Activated naive CD4-positive, alpha-beta T cell treated with anti-CD3 and anti-CD28 coated beads, Interleukin-2, amount 50 U/mL, for 72 hours (primary cell): ENCODE data around the gene DHX36. TPM values are rescaled to one million over a fixed set of nuclear protein-coding genes. Genes with fewer than 3 reads are reported as not detected.

Source experiments
- ATAC-seq, 2 donors: fragments of 150-1000 bp; cut with Tn5 transposase; 2 replicates each; pipeline ENCODE4 v1.10.0; 2021; ENCODE audit warnings: mild to moderate bottlenecking in 2 of 2, moderate library complexity in 2 of 2
- DNase-seq, 2 donors: peaks; one replicate each; pipeline ENCODE4 v3.0.0; 2021 to 2022; ENCODE audit warnings: low spot score in 2 of 2
- H3K27ac Mint-ChIP-seq, 2 donors: one replicate each; pipeline ENCODE4 v1.8.0; 2022; ENCODE audit warnings: mild to moderate bottlenecking in 2 of 2, mixed read lengths in 2 of 2
- H3K36me3 Mint-ChIP-seq, 2 donors: one replicate each; pipeline ENCODE4 v1.8.0; 2022; ENCODE audit warnings: mixed read lengths in 2 of 2
- H3K9me3 Mint-ChIP-seq, 2 donors: one replicate each; pipeline ENCODE4 v1.8.0; 2022; ENCODE audit warnings: mixed read lengths in 2 of 2
- total RNA-seq, 2 donors: library from RNA; stranded (reverse); gene quantifications; one replicate each; pipeline ENCODE4 v1.2.3, GENCODE V29; 2022

Gene DHX36
- total RNA-seq, 2 donors from 2014 or later, result 67.3 to 85.5 TPM

DNA sequence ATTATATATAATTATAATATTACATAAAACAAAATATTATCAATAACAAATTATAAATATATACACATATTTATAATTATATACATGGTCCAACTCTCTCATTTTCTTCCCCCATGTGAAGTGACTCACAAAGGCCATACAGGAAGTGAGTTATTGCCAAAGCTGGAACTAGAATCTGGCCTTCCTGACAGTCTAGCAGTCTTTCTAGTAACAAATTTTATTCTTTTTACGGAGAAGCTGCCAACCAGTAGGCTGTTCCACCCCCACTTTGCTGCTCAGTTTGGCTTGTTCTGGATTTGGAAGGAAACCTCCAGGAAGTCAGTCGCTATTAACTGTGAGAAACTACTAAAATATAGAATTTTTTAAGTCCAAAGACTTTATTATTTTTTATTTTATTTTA lies 79.6 kb downstream of the DHX36 start:
- no peak for ATAC-seq

DNA sequence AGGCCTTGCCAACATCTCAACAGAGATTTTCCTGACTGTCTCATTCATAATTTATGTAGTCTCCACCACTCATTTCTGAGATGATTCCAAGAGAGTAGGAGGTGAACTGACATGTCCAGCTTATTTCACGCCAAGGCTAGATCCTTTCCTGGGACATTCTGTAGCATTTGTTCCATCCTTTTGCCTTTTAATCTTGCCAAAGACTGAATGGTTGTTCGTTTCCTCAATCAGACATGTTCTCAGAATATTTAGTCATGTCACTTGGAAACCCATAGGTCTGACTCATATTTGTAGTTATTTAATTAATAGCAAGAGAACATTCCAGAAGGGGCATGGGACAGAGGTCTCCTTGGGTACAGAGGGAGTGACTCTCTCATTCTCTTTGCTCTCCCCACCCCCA lies 80.9 kb downstream of the DHX36 start:
- ATAC-seq (no peak), DNase-seq (no peak)
- H3K9me3 Mint-ChIP-seq, result peaks cover 4 to 5% of the 10 kb centered on the region in 2 donors
- peaks cover 8 to 11% of the 10 kb centered on the region in 2 donors for H3K36me3 Mint-ChIP-seq
- H3K27ac Mint-ChIP-seq, result no peak overlapping the region

More for the DNA sequence above, 79.6 kb downstream of the DHX36 start:
- no peak overlapping the region for H3K27ac Mint-ChIP-seq
- DNase-seq, result no peak
- H3K9me3 Mint-ChIP-seq, result peaks cover 4 to 5% of the 10 kb centered on the region in 2 donors
- peaks cover 8 to 11% of the 10 kb centered on the region in 2 donors for H3K36me3 Mint-ChIP-seq

DNA sequence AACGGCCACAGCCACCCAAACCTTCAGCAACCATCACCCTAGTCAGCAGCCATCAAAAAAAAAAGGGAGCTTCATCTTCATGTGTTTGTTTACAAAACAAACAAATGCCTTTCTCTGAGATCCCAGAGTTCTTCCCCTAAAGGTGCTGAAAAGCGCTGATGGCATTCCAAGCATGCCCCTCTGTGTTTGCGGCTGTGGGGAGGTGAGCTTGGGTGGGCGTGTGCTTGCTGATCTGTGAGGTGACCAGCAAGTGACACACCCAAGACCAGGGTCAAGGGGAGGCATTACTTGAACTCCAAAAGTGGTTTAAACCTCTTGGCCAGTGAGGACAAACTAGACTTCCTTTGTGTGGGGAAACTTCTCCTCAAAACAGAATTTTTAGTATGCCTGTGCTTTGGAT lies 81.5 kb downstream of the DHX36 start:
- ATAC-seq (no peak), DNase-seq (no peak)
- Mint-ChIP-seq H3K9me3 (peaks cover 4 to 5% of the 10 kb centered on the region in 2 donors), H3K36me3 (peaks cover 8 to 11% of the 10 kb centered on the region in 2 donors), H3K27ac (no peak overlapping the region)

DNA sequence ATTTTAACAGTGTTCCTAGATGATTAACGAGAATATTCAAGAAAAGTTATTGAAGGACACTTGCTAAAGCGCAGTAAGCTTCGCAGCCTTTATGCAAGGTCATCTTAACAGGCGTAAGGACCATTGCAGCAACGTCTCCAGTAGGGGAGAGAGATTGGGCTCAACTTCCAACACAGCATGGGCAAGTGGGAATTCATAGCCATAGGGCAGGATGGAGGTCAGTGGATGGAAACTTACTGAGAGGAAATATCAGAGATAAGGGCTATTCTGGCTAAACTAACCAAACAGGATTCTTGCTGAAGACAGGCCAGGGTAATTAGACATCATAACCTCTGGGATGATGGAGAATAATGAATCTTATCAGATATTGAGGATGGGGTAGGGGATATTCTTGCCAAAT lies 82.8 kb downstream of the DHX36 start:
- DNase-seq (no peak), ATAC-seq (no peak)
- Mint-ChIP-seq H3K36me3 (peaks cover 0 to 4% of the 10 kb centered on the region in 2 donors), H3K27ac (no peak overlapping the region), H3K9me3 (peaks cover 0 to 5% of the 10 kb centered on the region in 2 donors)

DNA sequence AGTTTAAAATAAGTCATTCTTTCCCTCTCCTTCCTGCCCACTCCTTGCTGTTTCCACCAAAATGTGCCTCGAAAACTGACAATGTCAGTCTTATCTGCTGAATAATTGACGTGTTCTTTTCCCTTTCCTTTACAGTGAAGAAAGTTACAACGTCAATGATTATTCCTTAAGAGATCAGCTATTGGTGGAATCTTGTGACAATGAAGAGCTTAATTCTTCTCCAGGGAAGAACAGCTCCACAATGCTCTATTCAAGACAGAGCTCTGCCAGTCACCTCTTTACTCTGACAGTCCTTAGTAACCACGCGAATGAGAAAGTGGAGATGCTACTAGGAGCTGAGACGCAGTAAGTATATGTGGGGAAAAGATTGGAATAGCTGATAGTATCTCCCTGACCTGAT lies 84.1 kb downstream of the DHX36 start:
- ATAC-seq (no peak), DNase-seq (no peak)
- H3K9me3 Mint-ChIP-seq, result no peaks in the 10 kb centered on the region
- H3K27ac Mint-ChIP-seq, result no peak overlapping the region
- H3K36me3 Mint-ChIP-seq, result no peaks in the 10 kb centered on the region

DNA sequence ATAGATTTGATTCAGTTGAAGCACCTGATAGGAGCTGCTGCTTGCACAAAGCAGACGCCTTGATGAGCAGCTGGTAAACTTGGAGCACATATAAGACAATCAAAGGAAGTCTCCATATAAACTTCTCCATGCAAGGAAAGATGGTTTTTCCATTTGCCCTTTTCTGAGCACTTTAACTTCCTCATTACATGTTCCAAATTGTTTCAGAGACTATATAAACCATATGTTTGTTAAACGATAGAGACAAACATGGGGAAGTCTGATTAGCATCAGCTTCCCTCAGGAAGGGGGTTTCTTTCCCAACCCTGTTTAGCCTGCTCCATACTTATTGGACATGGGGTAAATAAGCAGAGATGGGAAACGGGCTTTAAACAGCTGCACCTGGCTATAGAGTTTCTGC lies 88.0 kb downstream of the DHX36 start:
- Mint-ChIP-seq H3K36me3 (no peaks in the 10 kb centered on the region), H3K27ac (no peak overlapping the region), H3K9me3 (no peaks in the 10 kb centered on the region)
- ATAC-seq (no peak), DNase-seq (no peak)

DNA sequence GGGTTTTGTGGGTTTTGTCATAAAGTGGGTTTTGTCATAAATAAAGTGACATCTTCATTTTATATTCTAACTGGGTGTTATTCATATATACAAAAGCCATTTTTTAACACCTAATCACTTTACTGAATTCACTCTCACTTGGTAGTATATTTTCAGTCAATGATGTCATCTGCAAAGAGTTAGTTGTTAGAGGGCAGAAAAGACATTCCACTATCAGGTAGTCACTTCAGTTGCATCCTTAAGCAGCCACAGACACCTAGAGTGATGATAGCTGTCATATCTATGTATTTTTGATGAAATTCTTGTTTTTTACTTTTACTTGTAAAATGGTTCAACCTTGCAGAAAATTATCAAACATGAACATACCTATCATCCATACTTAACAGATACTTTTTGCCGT lies 89.0 kb downstream of the DHX36 start:
- no peaks in the 10 kb centered on the region for H3K9me3 Mint-ChIP-seq
- ATAC-seq, result no peak
- H3K36me3 Mint-ChIP-seq, result no peaks in the 10 kb centered on the region
- DNase-seq, result no peak
- no peak overlapping the region for H3K27ac Mint-ChIP-seq

DNA sequence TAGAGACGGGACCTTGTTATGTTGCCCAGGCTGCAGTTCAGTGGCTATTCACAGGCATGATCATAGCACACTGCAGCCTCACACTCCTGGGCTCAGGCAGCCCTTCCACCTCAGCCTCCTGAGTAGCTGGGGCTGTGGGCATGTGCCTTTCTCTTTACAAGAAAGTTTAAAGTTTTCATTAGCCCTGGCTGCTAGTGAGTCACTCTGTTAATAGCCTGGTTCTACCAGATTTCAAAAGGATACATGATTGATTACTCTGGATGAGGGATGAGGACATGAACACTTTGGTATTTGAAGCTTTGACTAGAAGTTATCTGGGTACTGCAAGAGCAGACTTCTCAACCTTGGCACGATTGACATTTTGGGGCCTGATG lies 95.1 kb downstream of the DHX36 start:
- no peak for DNase-seq
- H3K9me3 Mint-ChIP-seq, result no peaks in the 10 kb centered on the region
- H3K36me3 Mint-ChIP-seq, result no peaks in the 10 kb centered on the region
- H3K27ac Mint-ChIP-seq, result no peak overlapping the region
- ATAC-seq, result no peak

DNA sequence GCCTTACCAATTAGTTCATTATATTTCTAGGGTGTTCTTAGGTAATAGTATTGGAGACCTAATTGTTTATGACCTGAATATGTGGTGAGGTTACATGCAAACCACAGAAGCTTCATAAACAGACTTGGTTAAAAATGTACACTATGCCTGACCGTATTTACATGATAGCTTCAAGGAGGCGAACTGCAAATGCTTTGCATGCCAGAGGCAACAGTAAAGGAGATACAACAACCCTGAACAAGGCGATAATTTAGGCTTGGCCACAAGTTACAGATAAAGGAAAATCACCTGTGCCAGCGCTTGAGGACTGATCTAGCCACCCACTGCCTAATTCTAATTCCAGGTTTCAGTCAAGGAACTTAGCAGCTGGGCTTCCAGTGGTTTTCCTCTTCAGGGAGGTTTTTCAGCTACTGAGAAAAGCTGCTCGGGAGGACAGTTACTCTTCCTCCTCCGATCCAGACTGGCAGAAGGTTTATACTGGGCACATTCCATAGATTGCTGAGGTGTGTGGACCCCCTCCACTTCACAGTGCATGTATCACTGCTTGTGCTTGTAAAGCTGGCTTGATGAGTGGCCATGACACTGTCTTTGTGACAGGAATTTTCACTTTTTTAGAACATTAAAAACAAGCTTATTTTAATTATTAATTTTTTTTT lies 95.6 kb downstream of the DHX36 start:
- Mint-ChIP-seq H3K36me3 (no peaks in the 10 kb centered on the region), H3K9me3 (no peaks in the 10 kb centered on the region), H3K27ac (no peak overlapping the region)
- DNase-seq (no peak), ATAC-seq (no peak)

DNA sequence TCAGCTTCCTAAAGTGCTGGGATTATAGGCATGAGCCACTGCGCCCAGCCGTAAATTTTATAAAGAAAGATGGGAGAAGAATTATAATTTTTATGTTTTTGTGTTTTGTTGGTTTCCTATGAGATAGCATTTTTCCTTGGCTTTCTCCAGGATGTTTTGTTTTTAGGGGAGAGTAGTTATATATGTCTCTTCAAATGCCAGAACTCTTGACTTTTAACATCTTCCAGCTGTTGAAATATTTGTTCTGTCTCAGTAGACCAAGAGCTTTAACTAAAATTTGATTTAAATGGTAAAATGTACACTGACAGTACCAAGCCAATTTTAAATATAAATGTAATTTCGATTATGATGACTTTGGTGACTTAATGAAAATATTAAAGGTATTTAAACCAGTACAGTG lies 96.8 kb downstream of the DHX36 start:
- H3K36me3 Mint-ChIP-seq, result no peaks in the 10 kb centered on the region

DNA sequence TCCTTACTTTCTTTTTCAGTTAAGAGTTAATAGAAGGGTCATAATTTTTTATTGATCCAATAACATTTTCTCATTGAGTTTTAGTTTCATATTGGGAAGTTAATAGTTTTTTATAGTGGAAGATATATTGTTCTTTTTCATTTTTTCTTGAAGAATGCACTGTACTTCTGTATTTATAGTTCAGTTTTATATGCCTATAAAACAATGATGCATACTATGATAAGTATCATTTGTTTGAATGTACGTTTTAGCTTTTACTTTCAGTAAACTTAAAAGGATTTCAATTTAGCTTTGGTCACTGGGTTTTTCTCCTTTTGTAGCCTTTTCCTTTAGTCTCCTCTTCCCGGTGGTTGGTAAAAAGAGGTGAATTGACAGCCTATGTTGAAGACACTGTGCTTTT lies 98.8 kb downstream of the DHX36 start:
- no peaks in the 10 kb centered on the region for H3K36me3 Mint-ChIP-seq
- no peak overlapping the region for H3K27ac Mint-ChIP-seq
- DNase-seq, result no peak
- H3K9me3 Mint-ChIP-seq, result no peaks in the 10 kb centered on the region
- ATAC-seq, result no peak

More for the DNA sequence above, 96.8 kb downstream of the DHX36 start:
- DNase-seq (no peak), ATAC-seq (no peak)
- Mint-ChIP-seq H3K27ac (no peak overlapping the region), H3K9me3 (no peaks in the 10 kb centered on the region)

DNA sequence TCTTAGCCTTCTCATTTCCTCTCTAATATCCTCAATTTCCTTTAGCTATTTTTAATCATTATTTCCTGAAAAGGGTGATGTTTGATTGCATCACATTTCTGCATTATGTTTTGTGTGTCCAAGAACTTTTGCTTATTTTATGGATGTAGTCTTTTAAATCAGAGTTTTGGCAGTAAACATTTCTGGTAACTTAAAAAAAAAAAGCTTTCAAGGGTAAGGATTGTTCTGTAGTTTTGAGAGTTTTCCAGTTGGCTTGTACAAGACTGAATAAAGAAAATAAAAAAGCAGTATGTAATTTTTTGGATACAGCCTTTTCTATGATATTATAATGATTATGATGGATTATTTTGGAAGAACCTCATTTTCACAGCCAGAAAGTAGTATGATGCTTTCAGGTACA lies 99.4 kb downstream of the DHX36 start:
- Mint-ChIP-seq H3K9me3 (no peaks in the 10 kb centered on the region), H3K36me3 (no peaks in the 10 kb centered on the region), H3K27ac (no peak overlapping the region)
- no peak for ATAC-seq
- no peak for DNase-seq

DNA sequence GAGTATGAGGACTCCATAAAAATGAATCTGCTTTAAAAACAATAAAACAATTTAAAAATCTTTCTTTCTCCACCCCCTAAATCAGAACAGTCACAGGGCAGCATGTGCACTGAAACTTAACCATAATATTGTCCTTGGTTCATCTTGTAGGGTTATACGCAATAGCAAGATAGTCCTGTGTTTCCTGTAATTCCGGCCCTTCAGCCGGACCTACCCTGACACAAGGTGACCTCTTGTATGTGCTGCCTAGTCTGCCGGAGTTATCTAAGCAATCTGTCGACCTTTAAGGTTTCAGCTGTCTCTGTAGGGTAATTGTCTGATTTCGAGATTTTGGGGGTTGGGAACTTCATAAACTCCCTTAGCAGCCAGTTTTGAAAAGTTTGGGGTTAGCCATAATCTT lies 99.9 kb downstream of the DHX36 start:
- ATAC-seq (no peak), DNase-seq (no peak)
- no peaks in the 10 kb centered on the region for H3K9me3 Mint-ChIP-seq
- no peaks in the 10 kb centered on the region for H3K36me3 Mint-ChIP-seq
- no peak overlapping the region for H3K27ac Mint-ChIP-seq

DNA sequence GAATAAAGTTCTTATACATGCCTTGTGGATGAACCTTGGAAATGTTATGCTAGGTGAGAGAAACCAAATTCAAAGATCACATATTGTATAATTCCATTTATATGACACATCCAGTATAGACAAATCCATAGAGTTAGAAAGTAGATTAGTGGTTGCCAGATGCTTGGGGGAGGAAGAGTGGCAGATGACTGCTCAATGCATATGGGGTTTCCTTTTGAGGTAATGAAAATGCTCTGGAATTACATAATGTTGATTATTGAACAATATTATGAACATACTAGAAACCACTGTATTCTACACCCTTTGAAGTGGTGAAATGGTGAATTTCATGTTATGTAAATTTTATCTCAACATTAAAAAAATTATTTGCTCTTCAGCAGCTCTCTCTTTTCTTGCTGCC lies 100.8 kb downstream of the DHX36 start:
- Mint-ChIP-seq H3K36me3 (no peaks in the 10 kb centered on the region), H3K27ac (no peak overlapping the region), H3K9me3 (no peaks in the 10 kb centered on the region)
- ATAC-seq (no peak), DNase-seq (no peak)

Other genes starting within 250 kb of the DHX36 start
- under 1 TPM in 1 of 2 donors, not detected in 1; 0.19 TPM for gene ARHGEF26, start 203.1 kb downstream of the DHX36 start, total RNA-seq
- not detected for gene GPR149, start 105.7 kb upstream of the DHX36 start, total RNA-seq